Endothelial cell of umbilical vein (primary cell): Measurements from ENCODE around the gene PSMG2.

Experiments
- EZH2 ChIP-seq: IDR thresholded peaks from 2 replicates; pipeline ENCODE4 v1.6.1; 2012; ENCODE audit warnings: borderline replicate concordance, low read depth, mild to moderate bottlenecking, moderate library complexity, low read length, inconsistent platforms; ENCODE audit not compliant: severe bottlenecking
- FOS ChIP-seq: IDR thresholded peaks from 2 replicates; pipeline ENCODE4 v1.6.1; 2011; ENCODE audit warnings: mild to moderate bottlenecking, low read length, moderate library complexity, borderline replicate concordance; ENCODE audit not compliant: insufficient read depth
- GATA2 ChIP-seq: IDR thresholded peaks from 2 replicates; pipeline ENCODE4 v1.7.0; 2011; ENCODE audit warnings: low read depth, mild to moderate bottlenecking, moderate library complexity, mixed read lengths, low read length; ENCODE audit not compliant: insufficient read length, insufficient read depth
- JUN ChIP-seq: IDR thresholded peaks from 2 replicates; pipeline ENCODE4 v1.6.1; 2011; ENCODE audit warnings: borderline replicate concordance, low read depth; ENCODE audit not compliant: insufficient read length, insufficient read depth
- MAX ChIP-seq: IDR thresholded peaks from 2 replicates; pipeline ENCODE4 v1.6.1; 2011; ENCODE audit not compliant: insufficient read depth, insufficient read length
- MYC ChIP-seq: IDR thresholded peaks from one replicate; pipeline ENCODE4 v1.6.1; 2011; ENCODE audit warnings: mild to moderate bottlenecking, low read depth, low read length
- POLR2A ChIP-seq: IDR thresholded peaks from 2 replicates; pipeline ENCODE4 v1.6.1; 2012; ENCODE audit warnings: low read depth, mild to moderate bottlenecking, control low read depth, low read length
- POLR2AphosphoS5 ChIP-seq: IDR thresholded peaks from 2 replicates; pipeline ENCODE4 v1.6.1; 2012; ENCODE audit warnings: low read depth, mild to moderate bottlenecking, control low read depth, low read length, moderate library complexity; ENCODE audit not compliant: insufficient read depth
- TF ChIP-seq, protein P1 (sequence below), 2 donors: IDR thresholded peaks; 1 replicate in 1 of 2; 2 replicates in 1 of 2; pipeline ENCODE4 v1.5.1; 2011; ENCODE audit warnings: low read length in 2 of 2, mild to moderate bottlenecking in 2 of 2, moderate library complexity in 2 of 2, control low read depth in 1 of 2, inconsistent platforms in 1 of 2, low read depth in 1 of 2; ENCODE audit not compliant: insufficient read depth in 1 of 2; ENCODE audit errors: extremely low read depth in 1 of 2

- TF ChIP-seq POLR2AphosphoS5 (no peak), POLR2A (no peak), GATA2 (no peak), JUN (no peak), FOS (no peak), EZH2 (no peak), MAX (no peak), MYC (no peak)
- TF ChIP-seq, protein P1, sequence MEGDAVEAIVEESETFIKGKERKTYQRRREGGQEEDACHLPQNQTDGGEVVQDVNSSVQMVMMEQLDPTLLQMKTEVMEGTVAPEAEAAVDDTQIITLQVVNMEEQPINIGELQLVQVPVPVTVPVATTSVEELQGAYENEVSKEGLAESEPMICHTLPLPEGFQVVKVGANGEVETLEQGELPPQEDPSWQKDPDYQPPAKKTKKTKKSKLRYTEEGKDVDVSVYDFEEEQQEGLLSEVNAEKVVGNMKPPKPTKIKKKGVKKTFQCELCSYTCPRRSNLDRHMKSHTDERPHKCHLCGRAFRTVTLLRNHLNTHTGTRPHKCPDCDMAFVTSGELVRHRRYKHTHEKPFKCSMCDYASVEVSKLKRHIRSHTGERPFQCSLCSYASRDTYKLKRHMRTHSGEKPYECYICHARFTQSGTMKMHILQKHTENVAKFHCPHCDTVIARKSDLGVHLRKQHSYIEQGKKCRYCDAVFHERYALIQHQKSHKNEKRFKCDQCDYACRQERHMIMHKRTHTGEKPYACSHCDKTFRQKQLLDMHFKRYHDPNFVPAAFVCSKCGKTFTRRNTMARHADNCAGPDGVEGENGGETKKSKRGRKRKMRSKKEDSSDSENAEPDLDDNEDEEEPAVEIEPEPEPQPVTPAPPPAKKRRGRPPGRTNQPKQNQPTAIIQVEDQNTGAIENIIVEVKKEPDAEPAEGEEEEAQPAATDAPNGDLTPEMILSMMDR (IDR thresholded peaks at IDR 0.05; ENCODE audit: extremely low read depth in 1 of 2, insufficient read depth in 1 of 2, low read depth in 1 of 2, low read length in 2 of 2) = no peak
Measured at GRCh38 chr18:12765126-12765525, 62.3 kb downstream of the PSMG2 start.
